Sciatic nerve (tissue), 2 donors: ENCODE measurements around the gene MRPL49. TPM values are rescaled to one million over a fixed set of nuclear protein-coding genes. Genes with fewer than 3 reads are reported as not detected.

Experiments
- ATAC-seq: fragments of 200-7000 bp; cut with Tn5 transposase; one replicate; pipeline ENCODE4 v1.9.1; 2020; ENCODE audit warnings: mild to moderate bottlenecking, moderate library complexity
- DNase-seq: peaks from one replicate; pipeline ENCODE4 v3.0.0-alpha.2; 2020; ENCODE audit warnings: low spot score
- intact Hi-C: fragments of 100-400 bp; cut with DNase I; formaldehyde crosslinking; loops from one replicate; pipeline ENCODE4 v1.14.2; 2022
- total RNA-seq: library from RNA; stranded (reverse); fragmentation: NEBNext Ultra II Directional; extraction: Animal tissue kit (Norgen Biotek cat#: 25700); gene quantifications from one replicate; pipeline ENCODE4 v1.2.1, GENCODE V29; 2021
- donor health status: DM: no; HTN: no; CAD: no.
- donor health status: DM: no; HTN: no; CAD: no.

MRPL49 gene
- total RNA-seq, 1 donor from 2014 or later, result 32.1 TPM

DNA sequence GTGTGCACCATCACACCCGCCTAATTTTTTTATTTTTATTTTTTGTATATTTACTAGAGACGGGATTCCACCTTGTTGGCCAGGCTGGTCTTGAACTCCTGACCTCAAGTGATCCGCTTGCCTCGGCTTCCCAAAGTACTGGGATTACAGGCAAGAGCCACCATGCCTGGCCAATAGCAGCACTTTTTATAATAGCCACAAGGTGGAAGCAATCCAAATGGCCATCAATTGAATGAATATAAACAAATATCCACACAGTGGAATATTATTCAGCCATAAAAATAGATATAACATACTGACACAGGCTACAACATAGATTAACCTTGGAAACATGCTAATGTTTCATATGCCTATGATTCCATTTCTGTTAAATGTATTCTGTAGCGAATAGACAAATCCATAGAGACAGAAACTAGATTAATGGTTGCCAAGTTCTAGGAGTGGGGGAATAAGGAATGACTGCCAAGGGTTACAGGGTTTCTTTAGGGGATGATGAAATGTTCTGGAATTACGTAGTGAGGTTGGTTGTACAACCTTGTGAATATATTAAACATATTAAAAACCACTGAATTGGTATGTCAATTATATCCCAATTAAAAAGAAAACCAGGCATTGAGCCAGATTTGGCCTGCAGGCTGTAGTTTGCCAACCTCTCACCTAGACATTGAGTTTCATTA lies 21.3 kb upstream of the MRPL49 start:
- no peak for DNase-seq

DNA sequence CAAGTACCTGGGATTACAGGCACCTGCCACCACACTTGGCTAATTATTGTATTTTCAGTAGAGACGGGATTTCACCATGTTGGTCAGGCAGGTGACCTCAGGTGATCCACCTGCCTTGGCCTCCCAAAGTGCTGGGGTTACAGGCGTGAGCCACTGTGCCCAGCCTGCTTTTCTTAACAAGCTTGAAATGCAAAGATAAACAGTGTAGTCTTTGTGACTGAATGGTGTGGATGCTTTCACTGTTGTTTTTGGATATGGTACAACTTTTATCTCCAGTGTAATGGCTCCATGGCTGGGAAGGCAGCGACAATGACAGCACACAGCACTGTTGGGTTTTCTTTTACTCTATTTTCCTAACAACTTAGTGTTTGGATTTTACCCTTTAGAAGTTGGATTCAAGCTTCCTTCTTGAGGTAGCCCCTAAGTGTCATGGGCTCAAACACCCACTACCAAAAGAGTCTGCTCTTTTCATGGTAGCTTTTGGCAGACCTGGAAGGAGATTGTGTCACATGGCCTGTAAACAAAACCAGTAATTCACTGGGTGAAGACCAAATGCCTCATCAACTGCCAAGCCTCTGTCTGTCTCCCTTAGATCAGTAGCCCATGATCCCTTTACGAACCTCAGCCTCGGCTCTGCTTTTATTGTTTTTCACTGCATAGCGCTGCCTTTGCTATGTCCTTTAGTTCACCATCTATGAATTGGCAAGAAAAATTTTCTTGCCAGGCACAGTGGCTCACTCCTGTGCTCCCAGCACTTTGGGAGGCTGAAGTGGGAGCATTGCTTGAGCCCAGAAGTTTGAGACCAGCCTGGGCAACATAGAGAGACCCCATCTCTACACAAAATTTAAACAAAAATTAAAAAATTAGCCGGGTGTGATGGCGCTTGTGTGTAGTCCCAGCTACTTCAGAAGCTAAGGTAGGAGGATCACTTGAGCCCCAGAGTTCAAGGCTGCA lies 19.7 kb upstream of the MRPL49 start:
- ATAC-seq (peak; percentile 76), DNase-seq (no peak)
- intact Hi-C loops, result no loop called here

More for the DNA sequence above, 21.3 kb upstream of the MRPL49 start:
- no peak for ATAC-seq
- intact Hi-C loops, result no loop called here

DNA sequence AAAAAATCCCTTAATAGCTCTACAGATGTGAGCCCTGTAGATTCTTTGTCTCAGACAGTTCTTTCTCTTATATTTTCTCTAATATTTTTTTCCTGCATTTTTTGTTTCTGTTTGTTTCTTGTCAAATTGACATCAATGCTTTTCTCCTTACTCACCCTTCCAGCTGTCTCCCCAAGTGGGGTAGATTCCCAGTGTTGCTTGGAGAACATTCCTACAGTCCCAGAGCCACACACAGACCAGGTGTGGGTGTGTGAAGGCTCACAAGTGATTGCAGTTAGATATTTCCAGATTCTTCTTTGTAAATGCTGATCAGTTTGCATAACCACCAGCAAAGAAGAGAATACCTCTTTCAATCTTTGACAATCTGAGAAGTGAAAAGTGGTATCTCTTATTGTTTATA lies 18.6 kb upstream of the MRPL49 start:
- ATAC-seq (no peak), DNase-seq (no peak)
- intact Hi-C loops, result no loop called here

DNA sequence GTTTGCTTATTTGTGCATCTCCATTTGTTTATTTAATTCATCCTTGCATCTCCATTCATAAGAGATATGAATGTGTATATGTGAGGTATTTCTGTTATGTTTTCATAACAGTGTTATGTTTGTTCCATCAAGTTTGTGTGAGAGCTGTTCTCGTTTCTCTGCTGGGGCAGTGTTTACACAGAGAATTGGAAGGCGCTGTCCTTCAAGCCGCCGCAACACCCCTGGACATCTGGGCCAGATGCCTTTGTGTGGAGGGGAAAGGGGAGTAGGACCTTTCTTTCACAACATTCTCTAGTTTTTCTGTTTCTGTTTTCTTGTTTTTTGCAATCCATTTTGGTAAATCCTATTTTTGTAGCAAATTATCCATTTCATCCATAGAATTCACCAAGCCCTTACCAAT lies 17.5 kb upstream of the MRPL49 start:
- intact Hi-C loops, result no loop called here
- ATAC-seq (no peak), DNase-seq (no peak)

DNA sequence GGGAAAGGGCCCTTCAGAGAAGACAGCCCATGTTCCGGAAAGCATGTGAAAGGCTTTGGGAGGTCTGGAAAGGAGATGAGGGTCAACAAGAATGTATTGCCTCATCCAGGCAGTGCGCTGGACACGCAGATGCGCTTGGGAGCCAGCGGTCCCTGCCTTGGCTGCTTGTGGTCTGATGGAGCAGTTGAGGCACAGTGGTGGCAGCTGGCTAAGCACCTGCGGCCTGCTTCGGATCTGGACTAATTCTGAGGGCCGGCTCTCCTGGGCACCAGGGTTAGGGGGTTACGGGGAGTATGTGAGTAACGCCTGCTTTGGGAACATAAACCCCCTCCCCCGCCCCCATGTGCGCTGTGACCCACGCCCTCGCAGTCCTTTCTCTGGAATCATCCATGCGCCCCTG lies 15.0 kb upstream of the MRPL49 start:
- no peak for ATAC-seq

DNA sequence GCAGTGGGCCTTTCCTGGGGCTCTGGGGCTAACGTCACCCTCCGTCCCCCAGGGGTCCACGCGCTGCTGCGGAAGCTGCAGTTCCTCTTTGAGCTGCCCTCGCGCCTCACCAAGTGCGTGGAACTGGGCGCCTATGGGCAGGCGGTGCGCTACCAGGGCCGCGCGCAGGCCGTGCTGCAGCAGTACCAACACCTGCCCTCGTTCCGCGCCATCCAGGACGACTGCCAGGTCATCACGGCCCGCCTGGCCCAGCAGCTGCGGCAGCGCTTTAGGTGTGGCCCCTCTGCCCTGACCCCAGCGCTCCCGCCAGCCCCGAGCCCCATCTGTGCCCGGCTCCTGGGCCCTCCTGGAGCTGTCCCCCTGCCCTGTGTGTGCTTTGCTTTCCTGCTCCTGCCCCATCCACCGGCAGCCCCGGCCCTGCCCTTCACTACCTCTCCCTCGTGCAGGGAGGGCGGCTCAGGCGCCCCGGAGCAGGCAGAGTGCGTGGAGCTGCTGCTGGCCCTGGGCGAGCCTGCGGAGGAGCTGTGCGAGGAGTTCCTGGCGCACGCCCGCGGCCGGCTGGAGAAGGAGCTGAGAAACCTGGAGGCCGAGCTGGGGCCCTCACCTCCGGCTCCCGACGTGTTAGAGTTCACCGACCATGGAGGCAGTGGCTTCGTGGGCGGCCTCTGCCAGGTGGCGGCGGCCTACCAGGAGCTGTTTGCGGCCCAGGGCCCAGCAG lies 14.2 kb upstream of the MRPL49 start:
- ATAC-seq, result no peak
- DNase-seq, result no peak
- intact Hi-C loops, result no loop called here

More for the DNA sequence above, 15.0 kb upstream of the MRPL49 start:
- DNase-seq, result no peak
- intact Hi-C loops, result no loop called here

DNA sequence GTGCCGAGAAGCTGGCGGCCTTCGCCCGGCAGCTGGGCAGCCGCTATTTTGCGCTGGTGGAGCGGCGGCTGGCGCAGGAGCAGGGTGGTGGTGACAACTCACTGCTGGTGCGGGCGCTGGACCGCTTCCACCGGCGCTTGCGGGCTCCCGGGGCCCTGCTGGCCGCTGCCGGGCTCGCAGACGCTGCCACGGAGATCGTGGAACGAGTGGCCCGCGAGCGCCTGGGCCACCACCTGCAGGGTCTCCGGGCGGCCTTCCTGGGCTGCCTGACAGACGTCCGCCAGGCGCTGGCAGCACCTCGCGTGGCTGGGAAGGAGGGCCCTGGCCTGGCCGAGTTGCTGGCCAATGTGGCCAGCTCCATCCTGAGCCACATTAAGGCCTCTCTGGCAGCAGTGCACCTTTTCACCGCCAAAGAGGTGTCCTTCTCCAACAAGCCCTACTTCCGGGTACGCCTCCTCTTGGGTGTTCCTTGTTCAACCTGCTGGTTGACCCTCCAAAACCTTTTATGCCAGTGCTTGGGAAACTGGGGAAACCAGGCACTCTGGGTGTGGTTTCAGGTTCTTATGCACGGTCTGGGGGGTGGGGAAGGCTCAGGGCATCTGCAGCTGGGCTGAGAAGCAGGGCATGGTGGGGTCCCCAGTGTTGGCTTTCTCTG lies 13.5 kb upstream of the MRPL49 start:
- ATAC-seq (no peak), DNase-seq (no peak)
- intact Hi-C loops, result no loop called here

DNA sequence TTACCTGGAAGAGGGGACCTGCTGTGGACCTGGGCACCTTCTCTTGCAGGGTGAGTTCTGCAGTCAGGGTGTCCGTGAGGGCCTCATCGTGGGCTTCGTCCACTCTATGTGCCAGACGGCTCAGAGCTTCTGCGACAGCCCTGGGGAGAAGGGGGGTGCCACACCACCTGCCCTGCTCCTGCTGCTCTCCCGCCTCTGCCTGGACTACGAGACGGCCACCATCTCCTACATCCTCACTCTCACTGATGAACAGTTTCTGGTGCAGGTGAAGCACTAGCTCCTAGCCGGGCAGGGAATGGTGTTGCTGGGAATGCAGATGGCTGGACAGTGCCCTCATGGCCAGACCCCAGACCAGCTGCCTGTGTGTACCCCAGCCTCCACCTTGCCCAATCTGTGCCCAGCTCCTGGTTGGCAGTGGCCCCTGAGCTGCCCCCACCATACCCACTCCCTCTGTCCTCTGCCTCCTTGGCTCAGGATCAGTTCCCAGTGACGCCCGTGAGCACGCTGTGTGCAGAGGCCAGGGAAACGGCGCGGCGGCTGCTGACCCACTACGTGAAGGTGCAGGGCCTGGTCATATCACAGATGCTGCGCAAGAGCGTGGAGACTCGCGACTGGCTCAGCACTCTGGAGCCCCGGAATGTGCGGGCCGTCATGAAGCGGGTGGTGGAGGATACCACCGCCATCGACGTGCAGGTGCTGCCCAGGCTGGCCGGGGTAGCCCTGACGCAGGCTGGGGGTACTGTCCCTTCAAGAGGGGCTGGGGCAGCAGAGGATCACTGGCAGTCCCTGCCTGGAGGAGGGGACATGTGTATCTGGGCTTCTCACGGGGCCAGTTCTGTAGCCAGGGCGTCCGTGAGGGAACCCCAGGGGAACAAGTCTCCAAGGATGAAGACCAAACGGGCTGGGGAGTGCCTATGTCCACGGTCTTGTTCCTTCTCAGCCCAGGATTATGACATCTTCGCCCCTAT lies 12.6 kb upstream of the MRPL49 start:
- peak; percentile 64 for DNase-seq
- intact Hi-C loops, result loop anchor here (10.0 kb wide), 2 partner anchors 95 to 185 kb away; partner anchors contain the start of genes ARL2 and PPP2R5B

DNA sequence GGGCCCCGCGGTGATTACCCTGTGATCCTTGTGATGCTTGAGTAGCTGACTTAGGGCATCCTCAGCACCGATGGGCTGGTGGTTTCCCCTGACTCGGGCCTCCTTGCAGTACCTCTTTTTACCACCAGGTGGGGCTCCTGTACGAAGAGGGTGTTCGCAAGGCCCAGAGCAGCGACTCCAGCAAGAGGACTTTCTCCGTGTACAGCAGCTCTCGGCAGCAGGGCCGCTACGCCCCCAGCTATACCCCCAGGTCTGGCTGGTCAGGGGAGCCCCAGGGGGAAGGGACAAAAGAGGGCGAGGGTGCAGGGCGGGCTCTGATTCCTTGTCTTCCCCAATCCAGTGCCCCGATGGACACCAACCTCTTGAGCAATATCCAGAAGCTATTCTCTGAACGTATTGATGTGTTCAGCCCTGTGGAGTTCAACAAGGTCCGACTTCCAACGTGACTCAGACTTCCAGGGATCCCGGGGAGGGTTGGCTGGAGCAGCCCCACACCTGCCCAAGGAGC lies 11.7 kb upstream of the MRPL49 start:
- intact Hi-C loops, result loop anchor here (10.0 kb wide), 2 partner anchors 96 to 186 kb away; partner anchors contain the start of genes ARL2 and PPP2R5B

More for the DNA sequence above, 12.6 kb upstream of the MRPL49 start:
- ATAC-seq, result no peak

DNA sequence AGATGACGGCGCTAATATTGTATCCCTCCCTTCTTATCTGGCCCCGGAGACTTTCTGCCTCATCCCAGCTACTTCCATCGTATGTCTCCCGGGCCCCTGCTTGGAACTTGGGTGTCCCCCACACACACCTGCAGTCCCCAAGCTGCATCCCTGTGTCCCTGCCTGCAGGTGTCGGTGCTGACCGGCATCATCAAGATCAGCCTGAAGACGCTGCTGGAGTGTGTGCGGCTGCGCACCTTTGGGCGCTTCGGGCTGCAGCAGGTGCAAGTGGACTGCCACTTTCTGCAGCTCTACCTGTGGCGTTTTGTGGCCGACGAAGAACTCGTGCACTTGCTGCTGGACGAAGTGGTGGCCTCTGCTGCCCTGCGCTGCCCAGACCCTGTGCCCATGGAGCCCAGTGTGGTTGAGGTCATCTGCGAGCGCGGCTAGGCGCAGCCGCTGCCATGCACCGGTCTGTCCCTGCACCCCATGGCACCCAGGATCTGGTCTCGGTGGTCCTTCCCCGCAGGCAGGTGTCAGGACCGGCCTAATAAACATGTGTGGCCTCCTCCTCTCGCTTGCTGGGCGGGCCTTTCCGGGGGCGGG lies 10.9 kb upstream of the MRPL49 start:
- intact Hi-C loops, result loop anchor here (10.0 kb wide), 2 partner anchors 96 to 186 kb away; partner anchors contain the start of genes ARL2 and PPP2R5B
- DNase-seq (no peak), ATAC-seq (peak; percentile 1)

More for the DNA sequence above, 11.7 kb upstream of the MRPL49 start:
- ATAC-seq (peak; percentile 73), DNase-seq (peak; percentile 96)

DNA sequence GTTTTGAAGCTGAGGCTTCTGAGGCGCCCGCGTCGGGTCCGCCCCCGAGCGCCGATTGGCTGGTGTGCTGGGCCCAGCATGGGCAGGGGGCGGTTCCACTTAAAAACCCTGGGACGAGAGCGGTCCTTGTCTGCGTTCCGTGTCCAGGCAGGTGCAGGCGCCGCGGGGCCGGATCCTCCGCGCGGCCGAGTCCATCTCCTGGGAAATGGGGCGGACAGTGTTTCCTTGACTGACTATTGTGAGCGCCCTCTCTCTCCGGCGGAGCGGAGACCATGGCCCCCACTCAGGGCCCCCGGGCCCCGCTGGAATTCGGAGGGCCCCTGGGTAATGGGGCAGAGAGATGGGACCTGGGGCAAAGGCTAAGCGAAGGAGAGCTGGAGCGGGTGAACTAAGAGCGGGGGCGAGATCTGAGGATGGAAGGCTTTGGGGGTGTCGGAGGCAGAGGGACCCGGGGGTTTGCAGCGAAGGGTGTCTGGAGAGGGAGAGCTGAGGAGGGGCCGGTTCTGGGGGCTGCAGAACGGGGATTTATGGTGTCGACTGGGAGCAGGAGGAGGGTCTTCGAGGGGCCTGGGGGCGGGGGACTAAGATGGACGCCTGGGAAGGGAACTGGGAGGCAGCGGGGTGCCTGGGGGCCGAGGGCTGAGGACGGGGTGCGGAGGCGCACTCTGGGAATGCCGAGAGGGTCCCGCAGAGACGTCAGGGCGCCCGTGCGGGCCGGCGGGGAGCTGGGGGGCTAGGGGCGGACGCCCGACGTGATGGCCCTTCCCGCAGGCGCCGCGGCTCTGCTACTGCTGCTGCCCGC lies 10.2 kb upstream of the MRPL49 start, which contains the start of gene TM7SF2:
Gene TM7SF2, plus strand, starts transcription at position 129 of the 802 bp plus-strand sequence. Its CDS starts 144 bp downstream, at position 273.
- peak; percentile 97 for DNase-seq
- intact Hi-C loops, result loop anchor here (10.0 kb wide), 2 partner anchors 97 to 187 kb away; partner anchors contain the start of genes ARL2 and PPP2R5B
- peak; percentile 93 for ATAC-seq

DNA sequence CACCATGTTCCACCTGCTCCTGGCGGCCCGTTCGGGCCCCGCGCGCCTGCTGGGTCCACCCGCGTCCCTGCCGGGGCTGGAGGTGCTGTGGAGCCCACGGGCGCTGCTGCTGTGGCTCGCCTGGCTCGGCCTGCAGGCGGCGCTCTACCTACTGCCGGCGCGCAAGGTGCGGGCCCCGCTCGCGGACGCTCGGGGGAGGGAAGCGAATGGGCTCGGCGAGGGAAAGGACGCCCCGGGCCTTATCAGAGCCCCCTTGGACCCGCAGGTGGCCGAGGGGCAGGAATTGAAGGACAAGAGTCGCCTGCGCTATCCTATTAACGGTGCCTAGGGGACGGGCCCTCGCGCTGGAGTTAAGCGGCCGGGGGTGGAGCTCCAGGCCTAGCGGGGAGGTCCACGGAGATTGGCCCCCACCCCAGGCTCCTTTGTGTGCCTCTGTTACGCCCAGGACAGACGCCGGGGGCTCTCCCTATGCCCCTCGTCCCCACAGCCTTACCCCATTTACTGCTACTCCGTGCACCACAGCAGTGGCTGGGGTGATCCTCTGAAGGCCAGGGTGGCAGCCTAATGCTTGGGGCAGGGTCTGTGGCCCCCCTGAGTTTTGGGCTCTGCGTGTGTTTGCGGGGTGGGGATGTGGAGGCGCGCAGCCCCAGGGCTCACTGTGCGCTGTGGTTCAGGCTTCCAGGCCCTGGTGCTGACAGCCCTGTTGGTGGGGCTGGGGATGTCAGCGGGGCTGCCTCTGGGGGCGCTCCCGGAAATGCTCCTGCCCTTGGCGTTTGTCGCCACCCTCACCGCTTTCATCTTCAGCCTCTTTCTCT lies 9.4 kb upstream of the MRPL49 start:
- DNase-seq, result peak; percentile 64
- intact Hi-C loops, result loop anchor here (10.0 kb wide), 2 partner anchors 98 to 188 kb away; partner anchors contain the start of genes ARL2 and PPP2R5B

DNA sequence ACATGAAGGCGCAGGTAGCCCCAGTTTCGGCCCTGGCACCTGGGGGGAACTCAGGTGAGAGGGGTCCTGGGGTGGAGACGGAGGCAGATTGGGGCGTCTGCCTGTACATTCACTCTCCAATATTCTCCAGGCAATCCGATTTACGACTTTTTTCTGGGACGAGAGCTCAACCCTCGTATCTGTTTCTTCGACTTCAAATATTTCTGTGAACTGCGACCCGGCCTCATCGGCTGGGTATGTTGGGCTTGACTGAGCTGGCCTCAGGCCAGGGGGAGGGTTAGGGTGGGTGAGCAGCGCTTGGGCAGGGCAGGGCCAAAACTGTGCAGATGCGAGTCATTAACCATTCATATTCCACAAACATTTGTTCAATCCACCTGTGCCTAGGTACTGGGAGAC lies 8.8 kb upstream of the MRPL49 start:
- DNase-seq (no peak), ATAC-seq (no peak)
- intact Hi-C loops, result loop anchor here (10.0 kb wide), 2 partner anchors 99 to 189 kb away; partner anchors contain the start of genes ARL2 and PPP2R5B

More for the DNA sequence above, 9.4 kb upstream of the MRPL49 start:
- no peak for ATAC-seq

DNA sequence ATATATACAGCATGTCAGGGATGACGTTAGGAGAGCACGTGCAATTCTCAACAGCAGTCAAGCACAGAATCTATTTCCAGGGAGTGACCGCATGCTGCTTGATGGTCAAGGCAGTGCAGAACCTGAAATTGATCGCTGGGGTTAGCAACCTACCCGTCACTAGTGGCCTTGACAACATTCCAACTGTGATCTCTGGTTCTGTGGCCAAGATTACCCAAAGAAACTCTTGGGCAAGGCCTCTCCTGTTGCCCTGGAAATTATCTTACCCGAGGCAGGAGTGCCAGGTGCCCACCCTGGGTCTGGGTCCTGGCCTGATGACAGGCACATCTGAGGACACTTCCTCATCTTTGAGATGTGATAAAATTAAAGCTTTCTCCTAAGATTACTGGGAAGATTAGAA lies 8.3 kb upstream of the MRPL49 start:
- DNase-seq (no peak), ATAC-seq (no peak)
- intact Hi-C loops, result loop anchor here (10.0 kb wide), 2 partner anchors 99 to 189 kb away; partner anchors contain the start of genes ARL2 and PPP2R5B
